ENCODE data around the gene CLCA1.

DNA sequence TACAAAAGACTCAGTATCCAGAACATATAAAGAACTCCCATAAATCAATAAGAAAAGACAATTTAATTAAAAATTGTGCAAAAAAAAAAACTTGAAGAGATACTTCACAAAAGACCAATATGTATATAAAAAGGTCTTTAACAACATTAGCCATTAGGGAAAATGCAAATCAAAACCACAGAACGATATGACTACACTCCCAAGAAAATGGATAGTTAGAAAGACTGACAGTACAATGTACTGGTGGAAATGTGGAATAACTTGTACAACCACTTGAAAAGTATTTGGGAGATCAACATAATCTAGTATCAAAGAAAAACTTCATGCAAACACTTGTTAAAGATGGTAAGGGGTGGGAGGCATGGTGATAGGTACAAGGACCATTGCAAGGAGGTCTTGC is 3.9 kb upstream of the CLCA1 start:
- TF ChIP-seq GATA2 (IDR thresholded peaks at IDR 0.05; ENCODE audit: low read depth, low read length) (no peak), GATA3 (IDR thresholded peaks at IDR 0.05; ENCODE audit: low read depth, low read length) (no peak)

All from SH-SY5Y (cell line).